Measurements from ENCODE around the gene SPRY2.
"Not testable (repeated sequence)": the region's sequence is repeated elsewhere in the genome, so short reads cannot be mapped to it uniquely, and the experiment has no call there.

The SPRY2 gene

GRCh38 chr13:80341101-80341755, at the start of gene SPRY2:
Gene SPRY2, minus strand, starts transcription at chr13:80341126. Its CDS starts 3,421 bp downstream, at chr13:80337705.
- peak; percentile 90 for DNase-seq

GRCh38 chr13:80390338-80390737, 49.4 kb upstream of the SPRY2 start:
- DNase-seq = no peak

GRCh38 chr13:80389073-80390038, 48.4 kb upstream of the SPRY2 start:
- no peak for DNase-seq

- DNase-seq = no peak
These were observed 47.6 kb upstream of the SPRY2 start for GRCh38 chr13:80388506-80388905.

GRCh38 chr13:80386592-80386991, 45.7 kb upstream of the SPRY2 start:
- no peak for DNase-seq

GRCh38 chr13:80386002-80386401, 45.1 kb upstream of the SPRY2 start:
- DNase-seq = no peak

GRCh38 chr13:80382576-80382975, 41.6 kb upstream of the SPRY2 start:
- no peak for DNase-seq

GRCh38 chr13:80379245-80379644, 38.3 kb upstream of the SPRY2 start:
- no peak for DNase-seq

- no peak for DNase-seq
These were observed 35.6 kb upstream of the SPRY2 start for GRCh38 chr13:80376554-80376953.

GRCh38 chr13:80374901-80375300, 34.0 kb upstream of the SPRY2 start:
- no peak for DNase-seq

- no peak for DNase-seq
These were observed 33.5 kb upstream of the SPRY2 start for GRCh38 chr13:80374444-80374843.

GRCh38 chr13:80371840-80372509, 31.0 kb upstream of the SPRY2 start:
- DNase-seq = no peak

- DNase-seq = no peak
These were observed 26.5 kb upstream of the SPRY2 start for GRCh38 chr13:80367473-80367872.

- peak; percentile 57 for DNase-seq
These were observed 23.1 kb upstream of the SPRY2 start for GRCh38 chr13:80363890-80364503.

- no peak for DNase-seq
These were observed 21.6 kb upstream of the SPRY2 start for GRCh38 chr13:80362481-80362880.

GRCh38 chr13:80361883-80362327, 21.0 kb upstream of the SPRY2 start:
- peak; percentile 65 for DNase-seq

GRCh38 chr13:80361298-80361697, 20.4 kb upstream of the SPRY2 start:
- DNase-seq = no peak

GRCh38 chr13:80360453-80360800, 19.5 kb upstream of the SPRY2 start:
- no peak for DNase-seq

- no peak for DNase-seq
These were observed 19.0 kb upstream of the SPRY2 start for GRCh38 chr13:80359778-80360452.

- no peak for DNase-seq
These were observed 18.5 kb upstream of the SPRY2 start for GRCh38 chr13:80359414-80359777.

GRCh38 chr13:80355496-80356094, 14.7 kb upstream of the SPRY2 start:
- DNase-seq = not testable (repeated sequence)

- no peak for DNase-seq
These were observed 7.8 kb upstream of the SPRY2 start for GRCh38 chr13:80348750-80349149.

Measured in NCI-H82 (cell line).